GM19455 (cell line): Measurements from ENCODE around the gene RAP2A.

Experiments
- ATAC-seq: cut with Tn5 transposase; IDR thresholded peaks from one replicate; pipeline ENCODE4 v1.9.1; 2021; ENCODE audit not compliant: unreplicated experiment

The RAP2A gene

GRCh38 chr13:97433727-97434396 lies at the start of gene RAP2A:
Gene RAP2A (plus strand): TSS chr13:97434169. CDS start chr13:97434471, 302 bp downstream.
- peak; percentile 44 for ATAC-seq

DNA sequence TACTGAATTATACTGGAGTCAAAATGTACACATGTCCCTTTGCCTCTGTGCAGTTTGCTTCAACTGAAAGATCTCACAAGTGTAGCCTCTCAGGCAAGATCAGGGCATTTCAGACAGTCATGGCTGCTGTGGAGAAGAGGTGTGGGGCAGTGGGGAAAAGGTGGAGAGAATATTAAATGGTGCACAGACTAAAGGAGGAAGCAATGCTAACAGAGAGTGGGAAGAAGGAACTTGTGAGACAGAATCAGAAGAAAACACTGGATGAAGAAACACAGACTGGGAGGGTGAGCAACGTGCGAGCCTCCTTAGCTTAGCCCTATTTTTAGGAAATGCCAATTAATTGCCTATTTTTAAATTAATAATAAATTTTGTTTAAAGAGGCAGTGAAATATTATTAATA lies 49.6 kb upstream of the RAP2A start:
- ATAC-seq, result no peak

GRCh38 chr13:97385146-97385545 lies 48.8 kb upstream of the RAP2A start:
- ATAC-seq, result no peak

DNA sequence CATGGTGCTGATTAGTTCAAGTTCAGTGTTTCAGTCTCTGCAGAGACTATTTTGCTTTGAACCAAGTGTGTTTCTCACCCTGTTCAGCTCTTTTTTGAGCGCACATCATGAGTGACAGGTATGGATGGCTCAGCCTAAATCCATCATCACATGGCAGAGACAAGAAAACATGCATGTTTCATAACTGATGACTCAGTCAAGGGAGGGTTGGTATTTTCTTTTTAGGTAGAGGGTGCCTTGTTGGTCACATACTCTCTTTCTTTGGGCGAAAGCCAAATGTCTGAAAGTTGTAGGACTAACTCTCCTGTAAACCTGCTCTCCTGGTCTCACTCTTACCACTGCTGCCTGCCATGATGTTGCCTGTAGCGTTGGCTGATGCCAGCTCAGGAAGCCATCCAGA lies 48.1 kb upstream of the RAP2A start:
- no peak for ATAC-seq

- no peak for ATAC-seq
These were observed 47.0 kb upstream of the RAP2A start for GRCh38 chr13:97386801-97387484.

DNA sequence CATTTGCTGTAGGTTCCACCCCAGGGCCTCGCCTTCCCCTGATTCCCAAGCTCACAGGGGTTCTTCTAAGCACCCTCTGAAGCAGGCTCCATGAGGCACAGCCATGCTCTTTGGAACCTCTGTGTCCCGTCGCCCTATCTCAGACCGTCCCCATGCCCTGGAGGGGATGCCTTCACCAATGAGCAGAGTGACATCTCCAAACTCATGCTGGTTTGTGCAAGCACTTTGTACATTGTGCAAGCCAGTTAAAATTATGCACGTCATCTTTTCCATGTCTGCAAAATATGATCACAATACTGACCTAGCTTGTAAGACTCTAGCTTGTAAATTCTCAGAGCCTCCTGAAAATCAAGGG lies 46.5 kb upstream of the RAP2A start:
- no peak for ATAC-seq

- no peak for ATAC-seq
These were observed 46.1 kb upstream of the RAP2A start for GRCh38 chr13:97387890-97388289.

DNA sequence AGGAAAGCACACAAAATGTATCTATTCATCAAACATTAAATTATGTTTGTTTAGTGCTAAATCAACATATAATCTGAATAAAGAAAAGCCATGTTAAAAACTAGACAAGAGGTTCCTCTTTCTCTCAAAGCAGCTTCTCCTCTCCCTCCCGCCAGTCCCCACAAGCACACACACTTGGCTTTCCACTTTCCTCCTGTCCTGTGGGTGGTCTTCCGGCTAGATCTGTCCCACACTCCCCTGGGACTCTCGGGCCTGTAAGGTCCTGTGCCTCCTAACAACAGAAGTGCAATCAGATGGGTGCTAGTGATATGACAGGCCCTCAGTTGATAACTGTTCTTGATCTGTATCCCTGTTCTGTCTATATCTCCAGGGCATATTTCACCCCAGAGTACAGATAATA lies 45.6 kb upstream of the RAP2A start:
- no peak for ATAC-seq

GRCh38 chr13:97390941-97391600 lies 42.9 kb upstream of the RAP2A start:
- ATAC-seq, result no peak

GRCh38 chr13:97392020-97392419 lies 41.9 kb upstream of the RAP2A start:
- no peak for ATAC-seq

DNA sequence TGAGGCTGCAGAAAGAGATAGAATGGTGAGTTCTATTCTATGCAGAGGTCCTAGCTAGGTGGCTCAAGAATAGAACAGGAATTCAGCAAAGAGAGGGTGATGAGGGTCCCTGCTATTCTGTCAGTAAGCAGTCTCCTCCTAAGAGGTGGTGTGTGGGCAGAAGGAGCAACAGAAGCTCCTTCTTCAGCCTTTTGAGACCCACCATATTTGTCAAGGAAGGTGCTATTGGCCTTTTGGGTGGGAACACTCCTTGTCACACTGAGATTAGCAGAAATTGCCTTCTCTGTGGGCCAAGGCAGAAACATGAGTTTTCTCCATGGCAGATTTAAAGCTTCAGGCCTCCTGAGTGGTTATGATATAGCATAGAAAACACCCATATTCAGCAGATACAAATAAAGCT lies 39.4 kb upstream of the RAP2A start:
- no peak for ATAC-seq

DNA sequence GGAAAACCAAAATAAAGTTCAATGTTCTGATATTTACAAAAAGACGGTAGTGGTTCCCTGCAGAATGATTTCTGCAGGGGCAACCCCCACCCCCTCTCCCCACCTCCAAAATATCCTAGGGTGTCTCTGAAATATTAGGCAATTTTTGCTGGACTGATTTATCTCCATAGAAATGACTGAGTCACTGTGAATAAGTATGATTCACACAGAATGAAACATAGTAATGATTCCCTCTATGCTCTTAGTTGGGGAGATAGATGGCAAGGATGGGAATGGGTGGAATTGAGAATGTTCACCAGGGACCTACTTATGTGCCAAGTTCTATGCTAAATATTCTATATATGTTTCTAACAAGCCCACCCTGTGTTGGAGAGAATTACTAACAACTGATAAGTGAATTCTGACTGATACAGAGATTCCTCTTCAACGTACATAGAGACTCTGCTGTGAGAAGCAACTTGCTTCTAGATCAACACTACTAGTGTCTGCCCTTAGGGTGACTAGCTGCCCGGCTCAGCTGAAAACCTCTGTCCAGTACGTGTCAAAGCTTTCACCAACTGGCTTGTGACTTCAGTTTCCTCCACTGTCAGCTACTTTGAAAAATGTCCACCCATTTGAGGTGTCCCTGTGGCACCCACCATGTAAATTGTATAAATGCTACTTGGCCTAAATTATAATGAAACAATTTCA lies 38.4 kb upstream of the RAP2A start:
- ATAC-seq, result no peak

- ATAC-seq, result no peak
These were observed 36.7 kb upstream of the RAP2A start for GRCh38 chr13:97397267-97397666.

DNA sequence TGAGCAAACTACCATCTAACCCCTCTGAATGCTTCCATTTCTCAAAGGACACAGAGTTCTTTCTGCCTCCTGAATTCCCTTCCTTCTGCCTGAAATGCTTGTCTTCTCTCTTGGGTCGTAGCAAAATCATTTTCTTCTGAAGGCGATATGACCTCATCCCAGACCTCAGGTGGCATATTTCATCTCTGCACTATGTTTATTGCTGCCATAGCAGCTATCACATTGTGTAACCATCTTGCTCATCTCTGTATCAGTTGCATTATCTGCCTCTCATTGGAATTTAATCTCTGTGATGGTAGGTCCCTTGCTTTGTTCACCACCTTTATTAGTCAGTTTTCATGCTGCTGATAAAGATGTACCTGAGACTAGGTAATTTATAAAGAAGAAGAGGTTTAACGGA lies 32.5 kb upstream of the RAP2A start:
- ATAC-seq, result no peak

- ATAC-seq, result no peak
These were observed 29.8 kb upstream of the RAP2A start for GRCh38 chr13:97403893-97404750.

GRCh38 chr13:97407540-97407939 lies 26.4 kb upstream of the RAP2A start:
- no peak for ATAC-seq

GRCh38 chr13:97408938-97409337 lies 25.0 kb upstream of the RAP2A start:
- ATAC-seq, result no peak

- no peak for ATAC-seq
These were observed 22.0 kb upstream of the RAP2A start for GRCh38 chr13:97411984-97412383.

GRCh38 chr13:97413694-97414093 lies 20.3 kb upstream of the RAP2A start:
- ATAC-seq, result no peak

- ATAC-seq, result no peak
These were observed 19.6 kb upstream of the RAP2A start for GRCh38 chr13:97414392-97414791.

DNA sequence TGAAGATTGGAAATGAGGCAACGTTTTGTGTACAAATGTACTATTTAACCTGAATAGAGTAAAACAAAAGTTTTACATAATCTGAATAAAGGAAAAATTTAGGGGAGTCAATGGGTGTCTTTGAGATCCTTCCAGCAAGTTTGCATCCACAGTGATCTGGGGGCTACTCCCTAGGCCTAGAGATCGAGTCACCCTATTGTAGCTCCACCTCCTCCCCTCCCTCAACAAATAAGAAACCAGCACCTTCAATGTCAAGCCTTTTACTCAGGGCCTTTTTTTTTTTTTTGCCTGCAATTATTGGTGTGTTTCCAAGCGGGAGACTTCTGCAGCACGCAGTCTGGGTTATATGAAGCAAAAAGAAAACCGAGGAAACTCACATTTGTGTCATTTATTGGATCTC lies 16.3 kb upstream of the RAP2A start:
- ATAC-seq, result no peak
